CD4-positive, alpha-beta T cell treated with Interleukin-17A for 4 hours (primary cell): Measurements from ENCODE around the gene MISP3.

Source experiments
- DNase-seq: peaks from one replicate; pipeline ENCODE4 v3.0.0-alpha.2; 2020; ENCODE audit warnings: mixed read lengths

The MISP3 gene

DNA sequence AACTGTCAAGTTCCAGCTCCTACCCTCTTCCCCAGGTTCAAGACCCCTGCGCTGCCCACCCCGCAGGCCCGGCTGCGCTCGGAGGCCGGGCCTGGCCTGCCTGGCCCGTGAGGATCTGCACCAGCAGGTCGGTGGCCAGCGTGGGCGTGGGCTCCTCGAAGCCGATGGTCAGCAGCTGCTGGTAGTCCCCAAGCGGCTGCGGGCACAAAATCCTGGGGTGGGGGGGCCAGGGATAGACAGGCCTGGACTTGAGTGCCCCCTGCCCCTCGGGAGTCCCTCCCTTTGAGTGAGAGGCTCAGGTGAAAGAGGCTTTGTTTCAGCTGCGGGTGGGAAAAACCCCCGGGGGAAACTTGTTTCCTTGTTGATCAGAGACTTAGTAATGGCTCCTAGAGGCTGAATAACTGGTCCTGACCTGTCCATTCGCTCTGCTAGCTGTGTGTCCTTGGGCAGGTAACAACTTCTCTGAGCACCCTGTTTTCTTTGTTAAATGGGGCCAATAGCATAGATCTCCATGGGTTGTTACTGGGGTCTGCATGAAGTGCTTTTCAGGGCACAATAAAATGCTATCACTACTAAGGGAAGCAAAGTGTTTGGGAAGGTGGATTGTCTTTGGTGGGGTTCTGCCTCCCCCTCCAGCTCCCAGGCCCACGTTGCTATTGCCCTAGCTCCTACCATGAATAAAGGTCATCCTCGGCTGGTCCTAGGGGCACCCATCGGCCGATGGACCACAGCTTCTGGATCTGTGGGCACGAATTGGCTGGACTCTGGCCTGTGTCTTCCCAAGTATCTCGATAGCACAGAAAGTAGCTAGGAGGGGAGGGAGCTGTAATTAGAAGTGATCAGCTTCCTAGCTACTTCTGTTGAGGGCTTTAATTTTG lies 9.4 kb downstream of the MISP3 start:
- DNase-seq = peak; percentile 24

DNA sequence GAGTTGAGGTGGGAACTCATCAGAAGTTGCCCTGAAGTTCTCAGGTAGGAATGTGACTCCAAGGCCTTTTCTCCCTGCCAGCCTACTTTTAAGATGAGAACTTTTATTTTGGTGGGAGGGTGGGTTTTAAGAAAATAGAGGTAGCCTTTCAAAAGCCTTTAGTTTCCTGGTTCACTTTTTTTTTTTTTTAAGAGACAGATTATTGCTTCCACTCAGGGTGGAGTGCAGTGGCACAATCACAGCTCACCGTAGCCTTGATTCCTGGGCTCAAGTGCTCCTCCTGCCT lies 10.0 kb downstream of the MISP3 start:
- no peak for DNase-seq

DNA sequence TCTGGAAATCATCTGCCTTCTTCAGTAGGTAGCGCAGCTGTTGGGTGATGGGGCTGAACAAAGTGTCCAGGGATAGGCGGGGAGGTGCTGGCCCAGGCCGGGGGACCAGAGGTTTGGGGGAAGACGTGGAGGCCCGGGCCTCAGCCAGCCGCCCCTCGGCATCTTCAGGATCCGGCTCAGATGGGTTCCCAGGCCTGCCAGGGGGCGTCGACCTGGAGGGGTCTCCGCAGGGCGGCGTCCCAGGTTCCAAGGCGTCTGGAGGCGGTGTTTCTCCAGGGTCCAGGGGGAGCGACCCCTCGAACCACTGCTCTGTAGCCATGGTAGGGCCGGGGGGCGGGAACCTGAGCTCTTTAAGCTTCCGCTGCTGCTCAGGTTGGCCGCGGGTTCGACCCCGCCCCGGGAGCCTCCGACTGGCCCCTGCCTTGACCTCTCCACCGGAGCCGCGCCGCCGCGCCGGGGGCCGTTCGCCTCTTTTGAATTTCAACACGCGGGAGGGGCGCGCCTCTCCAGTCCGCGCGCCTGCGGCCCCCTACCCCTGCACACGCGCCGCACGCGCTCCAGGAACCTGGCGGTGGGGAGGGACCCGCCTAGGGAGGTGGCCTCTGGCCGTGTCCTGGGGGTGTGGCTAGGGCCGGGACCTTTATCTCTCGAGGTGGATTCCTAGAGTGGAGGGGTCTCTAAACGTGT lies 12.9 kb downstream of the MISP3 start, which contains the start of gene C19orf67:
Gene C19orf67 (minus strand): TSS at position 475 of the 687 bp plus-strand sequence. CDS start 156 bp downstream, at position 319.
- DNase-seq = no peak

DNA sequence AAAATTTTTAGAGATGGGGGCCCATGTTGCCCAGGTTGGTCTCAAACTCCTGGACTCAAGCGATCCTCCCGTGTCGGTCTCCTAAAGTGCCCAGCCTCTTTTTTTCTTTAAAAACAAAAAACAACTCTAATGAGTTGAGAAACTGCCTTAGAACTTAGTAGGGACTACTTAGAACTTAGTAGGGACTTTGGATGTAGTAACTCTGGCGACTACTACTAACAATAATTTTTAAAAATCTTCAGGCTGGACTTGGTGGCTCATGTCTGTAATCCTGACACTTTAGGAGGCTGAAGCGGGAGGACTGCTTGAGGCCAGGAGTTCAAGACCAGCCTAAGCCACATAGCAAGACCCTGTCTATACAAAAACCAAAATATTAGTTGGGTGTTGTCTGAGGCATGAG lies 13.5 kb downstream of the MISP3 start:
- DNase-seq = no peak

DNA sequence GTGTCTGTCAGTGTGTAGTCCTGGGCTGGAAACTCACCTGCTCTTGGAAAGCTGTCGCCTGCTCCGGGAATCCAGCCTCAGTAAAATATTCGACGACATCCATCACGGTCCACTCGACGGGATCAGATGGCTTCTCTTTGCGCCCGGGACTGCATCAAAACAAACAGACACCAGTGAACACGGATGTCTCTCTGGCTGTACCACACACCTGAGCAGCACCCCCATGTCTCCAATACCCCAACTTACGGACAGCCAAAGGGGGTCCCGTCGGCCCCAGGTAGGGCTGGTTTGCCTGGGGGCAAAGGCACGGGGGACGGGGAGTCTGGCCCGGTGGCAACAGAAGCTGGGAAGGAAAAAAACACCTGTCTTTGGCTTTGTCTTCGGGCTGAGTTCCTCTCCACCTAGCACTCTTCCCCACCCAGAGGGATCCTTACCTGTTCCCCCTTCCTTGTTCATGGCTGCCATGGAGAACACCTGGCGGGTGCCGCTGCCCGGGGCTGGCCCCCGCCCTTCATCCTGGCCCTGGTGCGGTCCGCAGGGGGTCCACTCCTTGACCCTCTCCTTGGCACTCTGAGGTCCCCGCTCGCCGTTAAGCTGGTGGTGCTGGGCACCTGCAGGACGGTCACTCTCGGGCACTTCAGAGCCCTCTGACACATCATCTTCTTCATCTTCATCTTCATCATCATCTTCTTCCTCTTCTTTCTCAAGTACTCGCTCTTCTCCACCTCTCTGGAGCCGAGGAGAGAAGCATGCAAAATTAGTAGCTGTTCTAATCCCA lies 16.2 kb downstream of the MISP3 start:
- no peak for DNase-seq

DNA sequence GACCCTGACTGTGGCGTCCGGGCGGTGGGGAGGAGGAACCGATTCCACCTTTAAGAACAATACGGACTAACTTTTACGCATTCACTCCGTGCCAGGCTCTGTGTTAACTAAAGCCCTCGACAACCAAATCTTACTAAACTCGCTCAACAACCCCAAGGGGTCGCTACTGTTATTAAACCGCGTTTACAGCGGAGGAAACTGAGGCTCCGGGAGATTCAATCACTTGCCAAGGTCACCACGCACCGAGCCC lies 16.8 kb downstream of the MISP3 start:
- DNase-seq = no peak

DNA sequence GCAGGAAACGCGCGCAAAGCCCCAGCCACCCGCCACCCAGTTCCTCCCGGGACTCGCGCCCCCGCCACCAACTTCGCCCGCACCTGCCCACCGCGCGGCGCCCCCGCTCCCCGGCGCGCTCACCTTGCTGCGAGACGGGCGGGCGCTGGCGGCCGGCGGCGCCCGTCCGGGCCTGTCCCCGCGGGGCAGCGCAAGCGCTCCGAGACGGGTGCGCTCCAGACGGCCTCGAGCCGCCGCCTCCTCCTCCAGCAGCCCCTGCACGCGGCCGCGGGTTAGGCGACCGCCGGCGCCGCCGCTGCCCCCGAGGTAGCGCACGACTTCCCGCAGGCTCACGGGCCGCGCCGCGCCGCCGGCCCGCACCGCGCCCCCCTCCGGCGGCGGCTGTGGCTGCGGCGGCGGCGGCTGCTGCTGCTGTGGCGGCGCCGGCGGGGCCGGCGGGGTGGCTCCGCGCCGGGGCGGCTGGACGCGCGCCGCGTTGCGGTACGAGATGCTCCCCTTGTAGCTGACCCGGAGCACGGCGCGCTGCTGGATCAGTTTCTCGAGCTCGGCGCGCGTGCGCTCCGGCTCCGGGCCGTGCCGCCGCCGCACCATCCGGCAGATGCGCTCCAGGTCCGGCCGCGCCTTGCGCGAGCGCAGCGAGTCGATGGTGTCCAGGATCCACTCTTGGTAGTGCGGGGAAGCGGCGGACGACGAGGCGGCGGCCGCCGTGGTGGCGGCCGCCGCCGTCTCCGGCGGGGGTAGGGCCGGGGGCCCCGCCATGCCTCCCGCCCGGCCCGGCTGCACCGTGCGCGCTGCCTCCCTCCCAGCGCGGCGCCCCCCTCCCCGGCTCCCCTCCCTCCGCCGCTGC lies 17.3 kb downstream of the MISP3 start:
- DNase-seq = peak; percentile 69

DNA sequence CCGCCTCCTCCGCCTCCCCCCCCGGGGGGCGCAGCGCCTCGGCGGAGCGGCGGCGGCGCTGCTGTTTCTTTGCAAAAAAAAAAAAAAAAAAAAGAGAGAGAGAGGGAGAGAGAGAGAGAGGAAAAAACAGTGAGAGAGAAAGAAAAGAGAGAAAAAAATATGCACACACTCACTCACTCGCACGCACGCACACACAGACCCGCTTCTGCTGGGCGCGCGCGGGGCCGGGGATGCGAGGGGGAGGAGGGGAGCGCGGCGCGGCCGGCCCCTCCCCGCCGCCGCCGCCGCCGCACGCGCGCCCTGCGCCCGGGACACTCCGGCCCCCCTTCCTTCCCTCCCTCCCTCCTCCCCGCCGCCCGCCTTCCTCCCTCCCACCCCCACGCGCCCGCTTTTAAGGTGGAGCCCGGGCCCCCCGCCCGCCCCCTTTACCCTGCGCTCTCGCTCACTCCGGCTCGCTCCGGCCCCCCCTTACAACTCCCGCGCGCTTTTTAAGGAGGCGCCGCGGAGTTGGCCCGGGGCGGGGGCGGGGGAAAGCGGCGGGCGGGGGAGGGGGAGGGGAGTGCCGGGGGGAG lies 18.0 kb downstream of the MISP3 start, which contains the start of gene SAMD1:
Gene SAMD1 (minus strand): TSS at position 243 of the 572 bp plus-strand sequence.
- DNase-seq = peak; percentile 96

DNA sequence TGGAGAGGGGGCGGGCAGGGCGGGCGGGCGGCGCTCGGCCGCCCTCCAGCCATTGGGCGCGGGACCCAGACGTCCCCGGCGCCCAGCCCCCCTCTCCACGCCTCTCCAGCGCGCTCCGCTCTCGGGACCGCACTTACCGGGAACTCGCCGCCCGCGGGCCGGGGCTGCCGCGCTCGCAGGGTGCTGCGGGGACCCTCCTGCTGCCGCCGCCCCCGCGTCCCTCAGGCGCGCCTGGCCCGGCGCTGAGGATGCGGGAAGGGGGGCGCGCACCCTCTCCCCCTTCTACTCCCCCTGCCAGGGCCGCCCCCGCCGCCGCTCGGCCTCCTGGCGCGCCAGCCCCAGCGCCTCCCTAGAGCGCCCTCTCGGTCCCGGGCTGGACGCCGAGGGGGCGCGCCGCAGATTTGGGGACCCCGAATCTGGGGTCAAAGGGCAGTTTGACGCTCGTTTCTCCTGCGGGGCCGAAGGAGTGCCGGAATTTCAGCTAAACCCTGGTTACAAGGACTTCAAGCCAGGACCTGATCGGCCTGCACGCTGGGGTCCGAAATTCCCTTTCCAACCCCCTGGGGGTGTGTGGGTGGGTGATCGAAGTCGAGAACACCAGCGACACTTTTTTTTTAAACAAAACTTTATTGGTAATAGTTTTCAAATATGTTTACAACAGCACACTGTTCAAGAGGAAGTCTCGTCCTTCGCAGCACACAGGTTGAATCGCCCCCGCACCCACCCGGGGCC lies 18.7 kb downstream of the MISP3 start:
- peak; percentile 65 for DNase-seq

DNA sequence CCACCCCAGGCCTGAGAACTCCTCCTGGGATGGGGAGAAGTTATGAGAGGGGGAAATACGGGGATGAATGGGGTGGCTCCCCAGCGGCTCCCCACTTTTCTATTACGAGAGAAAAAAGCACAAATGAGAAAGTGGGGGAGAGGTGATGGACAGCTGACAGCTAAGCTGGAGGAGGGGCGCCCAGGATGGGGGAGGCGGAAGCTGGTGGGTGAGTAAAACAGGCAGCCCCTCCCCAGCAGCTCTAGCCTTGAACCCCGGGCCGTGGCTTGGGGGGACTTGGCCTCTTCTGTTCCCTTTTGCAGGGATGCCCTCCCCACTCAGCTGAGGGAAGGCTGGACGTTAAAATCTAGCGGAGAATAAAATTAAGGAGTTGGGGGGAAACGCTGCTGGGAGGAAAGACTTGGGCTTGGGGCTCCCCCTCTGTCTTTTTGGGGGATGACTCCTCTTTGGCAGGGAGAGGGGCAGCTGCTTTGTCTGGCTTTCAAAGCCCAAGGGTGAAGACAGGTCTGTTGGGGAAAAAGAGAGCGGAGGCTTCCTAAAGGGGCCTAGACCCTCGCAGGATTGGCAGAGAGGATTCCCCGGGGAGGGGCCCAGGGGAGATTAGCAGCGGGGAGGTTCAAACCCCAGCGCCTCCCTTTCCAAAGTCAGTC lies 19.4 kb downstream of the MISP3 start:
- peak; percentile 70 for DNase-seq

DNA sequence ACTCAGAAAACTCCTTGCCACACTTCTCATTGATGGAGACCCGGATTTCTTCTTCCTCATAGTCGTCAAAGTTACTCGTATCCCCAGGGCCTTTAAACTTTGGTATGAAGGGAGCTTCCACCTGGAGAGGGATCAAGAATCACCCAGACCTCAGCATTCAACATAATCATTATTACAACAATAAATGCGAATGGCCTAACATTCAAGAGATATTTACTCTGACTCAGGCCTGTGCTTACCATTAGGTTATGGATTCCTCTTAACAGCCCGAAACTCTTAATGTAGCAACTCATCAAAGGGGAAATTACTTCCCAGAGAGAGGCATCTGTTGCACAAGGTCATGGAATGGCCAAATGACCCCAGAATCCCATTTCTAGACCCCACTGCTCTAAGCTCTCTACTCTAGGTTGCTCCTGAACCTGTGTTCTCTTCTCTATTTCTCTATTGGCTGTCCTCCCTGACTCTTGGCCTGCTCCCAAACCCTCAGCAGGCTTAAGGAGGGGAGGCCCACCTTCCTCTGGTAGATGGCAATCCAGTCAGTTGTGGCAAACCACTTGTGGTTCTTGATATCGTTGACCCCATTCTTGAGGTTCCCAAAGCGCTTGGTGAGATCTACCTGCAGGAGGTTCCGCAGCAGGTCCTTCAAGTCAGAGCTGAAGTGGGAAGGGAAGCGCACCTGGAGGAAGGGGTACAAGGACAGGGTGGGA lies 20.7 kb downstream of the MISP3 start:
- no peak for DNase-seq

DNA sequence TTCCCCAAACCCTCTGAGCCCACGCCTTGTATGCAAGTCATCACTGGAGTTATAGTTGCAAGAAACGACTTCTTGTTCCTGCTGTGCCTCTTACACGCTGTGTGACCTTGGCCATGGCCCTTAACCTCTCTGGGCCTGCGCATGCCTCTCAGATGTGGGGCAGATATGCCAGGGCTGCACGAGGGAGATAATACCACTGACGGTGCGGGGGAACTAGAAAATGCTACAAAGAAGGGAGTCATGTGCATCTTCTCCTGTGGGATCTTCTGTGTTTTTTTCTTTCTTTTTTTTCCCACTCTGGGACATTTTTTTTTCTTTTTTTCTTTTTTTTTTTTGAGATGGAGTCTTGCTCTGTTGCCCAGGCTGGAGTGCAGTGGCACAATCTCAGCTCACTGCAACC lies 22.3 kb downstream of the MISP3 start:
- no peak for DNase-seq

DNA sequence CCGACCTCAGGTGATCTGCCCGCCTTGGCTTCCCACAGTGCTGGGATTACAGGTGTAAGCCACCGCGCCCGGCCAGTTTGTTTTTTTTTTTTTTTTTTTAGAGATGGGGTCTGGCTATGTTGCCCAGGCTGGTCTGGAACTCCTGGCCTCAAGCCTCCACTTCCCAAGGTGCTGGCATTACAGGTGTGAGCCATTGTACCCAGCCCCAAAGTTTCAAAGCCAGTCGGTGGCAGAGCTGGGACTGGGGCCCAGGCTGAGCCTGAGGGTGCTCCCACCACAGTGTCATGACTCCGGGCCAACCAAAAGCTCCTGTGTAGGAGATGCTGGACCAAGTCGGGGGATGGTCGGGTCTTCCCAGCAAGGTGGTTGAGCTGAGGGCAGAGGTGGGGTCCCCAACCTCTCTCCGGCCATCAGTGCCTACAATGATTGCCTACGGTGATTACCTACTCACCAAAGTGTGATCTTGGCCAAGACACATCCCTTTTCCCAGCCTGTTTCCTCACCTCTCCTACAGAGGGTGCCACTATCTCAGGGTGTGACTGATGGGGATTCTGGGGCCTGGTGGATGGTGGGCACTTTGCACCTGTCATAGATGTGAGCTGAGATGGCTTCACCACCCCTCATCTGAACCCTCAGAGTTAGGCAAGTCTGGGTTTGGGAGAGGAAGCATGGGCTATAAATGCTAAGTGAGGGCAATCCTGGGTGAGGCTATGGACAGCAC lies 23.8 kb downstream of the MISP3 start:
- no peak for DNase-seq

DNA sequence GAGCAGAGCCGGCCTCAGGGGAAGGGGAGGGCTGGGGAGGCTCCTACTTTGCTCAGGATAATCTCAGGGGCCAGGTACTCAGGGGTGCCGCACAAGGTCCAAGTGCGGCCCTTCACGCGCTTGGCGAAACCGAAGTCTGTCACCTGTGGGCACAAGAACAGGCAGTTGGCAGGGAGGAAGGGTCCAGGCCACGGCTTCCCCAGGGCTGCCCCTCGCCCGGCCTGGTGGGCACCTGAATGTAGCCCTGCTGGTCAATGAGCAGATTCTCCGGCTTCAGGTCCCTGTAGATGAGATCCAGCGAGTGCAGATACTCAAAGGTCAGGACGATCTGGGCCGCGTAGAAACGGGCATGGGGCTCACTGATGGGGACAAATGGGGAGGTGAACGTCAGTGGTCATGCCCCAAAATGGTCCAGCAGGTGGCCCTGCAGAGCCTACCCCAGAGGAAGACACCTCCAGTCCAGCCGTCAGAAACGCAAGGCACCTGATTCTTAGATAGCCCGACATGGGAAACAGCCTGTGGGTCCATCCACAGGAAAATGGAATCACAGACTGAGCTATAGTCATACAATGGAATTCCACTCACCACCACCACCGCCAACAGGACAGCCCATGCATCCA lies 25.1 kb downstream of the MISP3 start:
- DNase-seq = no peak

DNA sequence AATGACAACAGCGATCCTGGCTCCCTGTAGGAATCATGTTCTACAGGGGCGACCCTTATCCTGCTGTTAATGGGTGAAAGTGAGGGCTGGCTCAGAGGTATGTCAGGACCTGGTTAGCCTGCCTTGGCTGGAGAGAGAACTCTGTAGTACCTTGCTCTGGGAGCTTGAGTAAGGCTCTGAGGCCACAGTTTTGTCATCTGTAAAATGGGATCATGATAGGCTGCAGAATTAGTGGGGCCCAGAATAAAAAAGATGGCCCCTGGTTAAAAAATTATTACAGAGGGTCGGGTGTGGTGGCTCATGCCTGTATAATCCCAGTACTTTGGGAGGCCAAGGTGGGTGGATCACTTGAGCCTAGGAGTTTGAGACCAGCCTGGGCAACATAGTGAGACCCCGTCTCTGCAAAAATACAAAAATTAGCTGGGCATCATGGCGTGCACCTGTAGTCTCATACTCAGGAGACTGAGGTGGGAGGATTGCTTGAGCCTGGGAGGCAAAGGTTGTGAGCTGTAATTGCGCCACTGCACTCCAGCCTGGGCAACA lies 28.5 kb downstream of the MISP3 start:
- no peak for DNase-seq

DNA sequence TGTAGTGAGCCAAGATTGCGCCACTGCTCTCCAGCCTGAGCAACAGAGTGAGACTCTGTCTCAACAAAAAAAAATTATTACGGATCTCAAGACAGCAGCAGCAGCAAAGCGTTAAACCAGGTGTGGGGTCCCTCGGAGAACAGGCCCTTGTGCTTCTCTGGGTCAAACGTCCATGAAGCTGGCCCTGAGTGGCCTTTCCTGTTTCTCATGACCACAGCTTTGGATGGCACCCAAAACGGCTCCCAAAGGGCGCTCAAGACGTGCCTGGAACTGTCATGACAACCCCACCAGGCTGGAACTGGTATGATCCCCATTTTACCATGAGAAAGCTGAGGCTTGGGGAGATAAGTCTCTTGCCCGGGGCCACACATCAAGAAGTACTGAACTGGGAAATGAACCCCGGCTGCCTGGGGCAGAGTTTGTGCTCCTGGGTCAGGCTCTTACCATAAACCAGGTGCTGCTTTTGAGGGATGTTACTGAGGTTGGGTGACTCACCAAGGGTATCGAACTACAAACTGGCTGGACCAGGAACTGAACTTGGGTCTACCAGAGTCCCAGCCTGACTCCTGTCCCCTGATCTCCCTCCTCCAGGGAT lies 29.6 kb downstream of the MISP3 start:
- no peak for DNase-seq

DNA sequence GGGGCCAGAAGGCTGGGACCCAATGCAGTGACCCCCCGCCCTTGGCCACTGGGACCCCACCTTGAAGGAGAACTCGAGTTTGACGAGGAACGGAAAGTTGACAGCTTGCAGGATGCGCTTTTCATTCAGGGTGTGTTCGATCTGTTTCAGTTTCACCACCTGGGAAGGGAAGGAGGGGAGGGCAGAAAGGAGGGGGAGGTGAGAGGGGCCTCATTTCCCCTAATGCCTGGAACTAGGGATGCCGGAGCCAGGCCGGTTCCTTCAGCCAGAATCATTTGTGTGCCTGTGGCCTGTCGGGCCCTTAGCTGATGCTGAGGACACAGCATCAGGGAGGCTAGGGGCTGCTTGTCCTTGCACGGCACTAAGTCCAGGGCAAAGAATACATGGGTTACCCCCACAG lies 30.2 kb downstream of the MISP3 start:
- no peak for DNase-seq

DNA sequence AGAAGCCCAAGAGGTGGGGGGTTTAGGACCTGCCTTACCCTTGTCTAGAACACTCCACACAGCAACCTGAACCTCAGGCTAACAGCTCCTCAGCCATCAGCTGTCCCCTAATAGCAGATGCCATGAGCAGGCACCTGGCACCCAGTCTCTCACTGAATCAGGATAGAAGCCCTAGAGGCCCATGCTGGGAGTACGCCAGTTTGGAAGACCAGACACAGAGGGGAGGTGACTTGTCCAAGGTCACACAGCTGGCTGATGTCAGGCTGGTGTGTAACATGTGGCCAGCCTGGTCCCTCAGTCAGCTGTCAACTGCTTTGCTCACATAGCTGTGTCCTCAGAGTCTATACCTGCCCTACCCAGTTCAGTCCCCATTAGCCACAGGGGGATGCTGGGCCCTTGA lies 30.7 kb downstream of the MISP3 start:
- DNase-seq = no peak

DNA sequence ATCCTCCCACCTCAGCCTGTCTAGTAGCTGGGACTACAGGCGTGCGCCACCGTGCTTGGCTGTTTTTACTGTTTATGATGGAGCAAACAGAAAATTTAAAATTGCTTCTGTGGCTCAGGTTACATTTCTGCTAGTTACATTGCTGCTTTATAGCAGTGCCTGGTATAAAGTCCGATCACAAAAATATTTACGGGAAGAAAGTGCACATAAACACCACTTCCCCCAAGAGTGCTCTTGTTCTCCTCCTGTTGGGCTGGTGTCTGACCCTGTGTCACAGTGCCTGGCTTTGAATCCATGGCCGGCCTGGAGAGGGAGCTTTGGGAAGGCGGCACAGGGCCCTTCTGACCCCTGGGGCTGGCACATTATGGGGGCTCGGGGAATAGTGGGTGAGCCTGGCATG lies 33.1 kb downstream of the MISP3 start:
- DNase-seq = no peak
